ENCODE measurements around the gene HIPK2.

- TF ChIP-seq CTCF (conservative IDR thresholded peaks at IDR 0.05 in 1 of 2, IDR thresholded peaks at IDR 0.05 in 1 of 2; ENCODE audit: extremely low read depth in 1 of 2, insufficient read depth in 1 of 2, low read depth in 1 of 2, low read length in 2 of 2) (no peak), EZH2 (IDR thresholded peaks at IDR 0.05; ENCODE audit: borderline replicate concordance, low read length) (no peak)
These were observed 39.5 kb upstream of the HIPK2 start for GRCh38 chr7:139817249-139817648.
